Measurements from ENCODE around the gene LMO1.

DNA sequence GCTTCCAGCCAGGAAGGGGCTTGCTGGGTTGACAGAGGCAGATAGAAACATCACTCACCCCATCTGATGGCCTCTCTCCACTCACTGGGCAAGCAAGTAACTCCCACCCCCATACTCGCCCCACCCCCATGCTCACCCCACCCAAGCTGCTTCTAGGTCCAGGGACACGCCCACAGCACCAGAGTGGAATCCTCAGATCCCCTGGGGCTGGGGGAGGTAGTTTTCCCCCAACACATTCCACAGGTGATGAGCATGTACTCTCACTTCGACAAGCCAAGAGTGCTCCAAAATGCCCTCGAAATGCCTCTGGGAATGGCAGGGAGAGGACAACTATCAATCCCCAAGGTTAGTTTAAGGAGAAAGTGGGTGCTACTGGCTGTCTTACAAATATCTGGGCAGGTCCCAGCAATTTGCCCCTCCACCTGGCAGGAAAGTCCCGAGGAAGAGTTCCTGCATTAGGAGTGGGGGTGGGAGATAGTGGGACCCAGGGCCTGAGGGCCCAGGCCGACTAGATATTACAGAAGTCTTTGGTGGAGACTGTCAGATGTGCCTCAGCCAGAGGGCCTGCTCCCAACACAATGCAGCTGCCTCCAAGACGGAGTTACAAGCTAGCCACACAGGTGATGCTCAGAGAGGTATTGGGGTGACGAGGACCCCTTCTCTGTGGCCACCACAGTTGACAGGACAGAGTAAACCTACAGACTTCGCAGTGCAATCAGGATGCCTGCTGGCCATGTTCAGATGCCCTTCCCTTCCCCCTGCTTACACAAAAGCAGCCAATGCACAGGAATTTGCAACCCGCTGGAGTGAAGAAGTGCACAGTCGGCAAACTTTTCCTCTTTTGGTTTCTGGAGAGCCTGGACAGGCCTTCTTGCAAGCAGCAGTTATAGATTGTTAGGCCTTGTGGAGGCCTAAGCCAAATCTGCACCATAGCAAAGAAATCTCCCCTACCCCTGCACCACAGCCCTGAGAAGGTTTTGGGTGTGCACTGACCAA, 2.9 kb upstream of the LMO1 start:
- no peak for TF ChIP-seq TAF1 (IDR thresholded peaks at IDR 0.05; ENCODE audit: low read depth, low read length)
- TF ChIP-seq RAD21 (IDR thresholded peaks at IDR 0.05 in 1 of 2, conservative IDR thresholded peaks at IDR 0.05 in 1 of 2; ENCODE audit: low read depth in 2 of 2, low read length in 2 of 2): no peak
- TF ChIP-seq SUZ12 (IDR thresholded peaks at IDR 0.05; ENCODE audit: low read length): no peak
